WTC11 (cell line): ENCODE measurements around the gene PLSCR2.

Experiments used
- NFATC4 ChIP-seq: fragments of 250-450 bp; sonication (Bioruptor Pico); IDR thresholded peaks from 2 replicates; pipeline ENCODE4 v1.9.0; 2021; ENCODE audit warnings: mild to moderate bottlenecking
- SP1 ChIP-seq: sonication (generic); formaldehyde crosslinking; conservative IDR thresholded peaks from 2 replicates; pipeline ENCODE4 v1.8.1; 2022; ENCODE audit warnings: missing genetic modification reagents
- ZBTB21 ChIP-seq: sonication (generic); formaldehyde crosslinking; IDR thresholded peaks from 2 replicates; pipeline ENCODE4 v1.8.1; 2023; ENCODE audit warnings: mild to moderate bottlenecking, missing genetic modification reagents, borderline replicate concordance
- ZNF423 ChIP-seq: fragments of 250-450 bp; sonication (Bioruptor Pico); IDR thresholded peaks from 2 replicates; pipeline ENCODE4 v2.1.2; 2022; ENCODE audit warnings: mild to moderate bottlenecking, moderate library complexity
- ZNF671 ChIP-seq: fragments of 250-450 bp; sonication (Bioruptor Pico); IDR thresholded peaks from 2 replicates; pipeline ENCODE4 v1.8.0; 2021; ENCODE audit warnings: mild to moderate bottlenecking
- TF ChIP-seq, protein P1 (sequence below): fragments of 200-600 bp; IDR thresholded peaks from 2 replicates; pipeline ENCODE4 v1.8.0; 2022; ENCODE audit warnings: antibody characterized with exemption
- TF ChIP-seq, protein P2 (sequence below): fragments of 250-450 bp; sonication (Bioruptor Pico); conservative IDR thresholded peaks from 2 replicates; pipeline ENCODE4 v1.9.0; 2021; ENCODE audit warnings: mild to moderate bottlenecking

DNA sequence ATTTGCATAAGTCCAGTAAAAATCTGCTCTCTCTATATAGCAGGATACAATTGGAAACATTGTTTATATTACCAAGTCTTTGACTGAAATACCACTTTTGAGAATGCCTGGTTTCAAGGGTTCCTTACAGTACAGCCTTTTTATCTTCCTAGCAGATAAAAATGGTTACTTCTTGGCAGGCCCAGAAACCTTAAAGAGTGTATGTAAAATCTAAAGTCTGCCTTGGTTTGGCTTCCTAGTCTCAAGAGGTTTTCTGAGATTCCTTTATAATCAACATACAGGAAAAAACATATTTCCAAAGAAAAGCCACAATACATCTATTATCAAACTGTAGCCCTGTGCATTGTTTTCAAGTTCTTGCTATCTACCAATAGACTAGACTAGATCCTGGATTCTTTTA is 84.6 kb downstream of the PLSCR2 start:
- TF ChIP-seq, protein P1, sequence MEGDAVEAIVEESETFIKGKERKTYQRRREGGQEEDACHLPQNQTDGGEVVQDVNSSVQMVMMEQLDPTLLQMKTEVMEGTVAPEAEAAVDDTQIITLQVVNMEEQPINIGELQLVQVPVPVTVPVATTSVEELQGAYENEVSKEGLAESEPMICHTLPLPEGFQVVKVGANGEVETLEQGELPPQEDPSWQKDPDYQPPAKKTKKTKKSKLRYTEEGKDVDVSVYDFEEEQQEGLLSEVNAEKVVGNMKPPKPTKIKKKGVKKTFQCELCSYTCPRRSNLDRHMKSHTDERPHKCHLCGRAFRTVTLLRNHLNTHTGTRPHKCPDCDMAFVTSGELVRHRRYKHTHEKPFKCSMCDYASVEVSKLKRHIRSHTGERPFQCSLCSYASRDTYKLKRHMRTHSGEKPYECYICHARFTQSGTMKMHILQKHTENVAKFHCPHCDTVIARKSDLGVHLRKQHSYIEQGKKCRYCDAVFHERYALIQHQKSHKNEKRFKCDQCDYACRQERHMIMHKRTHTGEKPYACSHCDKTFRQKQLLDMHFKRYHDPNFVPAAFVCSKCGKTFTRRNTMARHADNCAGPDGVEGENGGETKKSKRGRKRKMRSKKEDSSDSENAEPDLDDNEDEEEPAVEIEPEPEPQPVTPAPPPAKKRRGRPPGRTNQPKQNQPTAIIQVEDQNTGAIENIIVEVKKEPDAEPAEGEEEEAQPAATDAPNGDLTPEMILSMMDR = no peak
- no peak for TF ChIP-seq ZBTB21 (CRISPR knock-in tag)
- TF ChIP-seq, protein P2, sequence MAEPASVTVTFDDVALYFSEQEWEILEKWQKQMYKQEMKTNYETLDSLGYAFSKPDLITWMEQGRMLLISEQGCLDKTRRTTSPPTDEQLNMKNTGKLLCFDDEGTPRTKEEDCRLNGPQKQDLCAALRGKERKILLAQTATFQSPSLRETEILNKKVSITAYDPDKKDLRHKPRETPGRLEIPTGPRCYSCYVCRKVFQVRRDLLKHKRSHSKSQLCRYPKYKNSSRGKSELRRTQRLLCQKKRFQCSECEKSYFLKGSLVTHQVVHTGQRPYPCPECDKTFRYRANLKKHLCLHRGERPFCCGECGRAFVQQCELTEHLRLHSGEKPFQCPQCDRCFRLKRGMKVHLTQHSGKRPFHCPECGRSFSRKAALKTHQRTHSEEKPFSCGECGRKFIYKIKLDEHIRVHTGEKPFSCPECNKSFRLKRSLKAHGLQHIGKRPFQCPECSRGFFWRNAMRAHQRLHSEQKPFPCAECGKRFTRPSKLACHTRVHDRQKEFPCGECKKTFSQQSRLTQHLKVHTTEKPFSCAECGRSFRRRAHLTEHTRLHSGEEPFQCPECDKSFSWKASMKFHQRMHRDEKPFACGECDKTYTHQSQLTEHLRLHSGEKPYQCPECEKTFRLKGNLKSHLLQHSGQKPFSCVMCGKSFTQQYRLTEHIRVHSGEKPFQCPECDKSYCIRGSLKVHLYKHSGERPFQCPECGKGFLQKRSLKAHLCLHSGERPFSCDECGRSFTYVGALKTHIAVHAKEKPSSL (CRISPR knock-in tag) = no peak
- TF ChIP-seq ZNF423 = no peak
- no peak for TF ChIP-seq NFATC4 (CRISPR knock-in tag)
- no peak for TF ChIP-seq ZNF671 (CRISPR knock-in tag)
- TF ChIP-seq SP1 (CRISPR knock-in tag) = no peak
